K562 (cell line): ENCODE data around the gene GP1BB. TPM values are rescaled to one million over a fixed set of nuclear protein-coding genes. Genes with fewer than 3 reads are reported as not detected.

Experiments used
- ATF7 ChIP-seq: fragments of 450-650 bp; IDR thresholded peaks from 2 replicates; pipeline ENCODE4 v1.7.1; 2014; ENCODE audit warnings: mild to moderate bottlenecking, moderate library complexity
- CC2D1A ChIP-seq: fragments of 450-650 bp; IDR thresholded peaks from 2 replicates; pipeline ENCODE4 v1.6.1; 2017; ENCODE audit warnings: mild to moderate bottlenecking
- ELF2 ChIP-seq: fragments of 250-450 bp; sonication (Bioruptor Pico); IDR thresholded peaks from 2 replicates; pipeline ENCODE4 v1.5.0; 2021; ENCODE audit warnings: mild to moderate bottlenecking
- HDAC6 ChIP-seq: IDR thresholded peaks from 2 replicates; pipeline ENCODE4 v1.6.1; 2012; ENCODE audit warnings: low read depth, mild to moderate bottlenecking, control low read depth, inconsistent platforms, low read length, moderate library complexity
- MYC ChIP-seq, 2 experiments: fragments of 250-450 bp in 1 of 2; sonication (Bioruptor Pico) in 1 of 2; IDR thresholded peaks; 2 replicates each; pipeline versions ENCODE4 v1.5.1 to v1.6.1; 2012 to 2021; ENCODE audit warnings: low read depth in 2 of 2, borderline replicate concordance in 1 of 2, improper control_type of control experiment in 1 of 2, low read length in 1 of 2, mild to moderate bottlenecking in 1 of 2, moderate library complexity in 1 of 2
- NCOA4 ChIP-seq: fragments of 450-650 bp; IDR thresholded peaks from 2 replicates; pipeline ENCODE4 v1.6.1; 2018; ENCODE audit warnings: mild to moderate bottlenecking; ENCODE audit not compliant: partially characterized antibody
- NELFE ChIP-seq: IDR thresholded peaks from 2 replicates; pipeline ENCODE4 v1.6.1; 2011; ENCODE audit warnings: mild to moderate bottlenecking; ENCODE audit not compliant: insufficient read depth, insufficient read length
- PHF20 ChIP-seq: fragments of 450-650 bp; IDR thresholded peaks from 2 replicates; pipeline ENCODE4 v1.6.1; 2018; ENCODE audit not compliant: partially characterized antibody
- PHTF2 ChIP-seq: fragments of 250-450 bp; sonication (Bioruptor Pico); IDR thresholded peaks from 2 replicates; pipeline ENCODE4 v1.5.0; 2021; ENCODE audit warnings: mild to moderate bottlenecking
- POLR2G ChIP-seq: fragments of 200-400 bp; formaldehyde crosslinking; IDR thresholded peaks from 2 replicates; pipeline ENCODE4 v1.6.1; 2017; ENCODE audit warnings: low read depth, mild to moderate bottlenecking, antibody characterized with exemption, low read length, moderate library complexity
- RBM25 ChIP-seq: fragments of 200-400 bp; formaldehyde crosslinking; IDR thresholded peaks from 2 replicates; pipeline ENCODE4 v1.6.1; 2018; ENCODE audit warnings: low read length, low read depth, moderate library complexity; ENCODE audit not compliant: severe bottlenecking
- RUNX1 ChIP-seq: sonication (generic); IDR thresholded peaks from 2 replicates; pipeline ENCODE4 v1.6.1; 2016; ENCODE audit warnings: antibody characterized with exemption, low read depth
- SAFB2 ChIP-seq: fragments of 200-400 bp; formaldehyde crosslinking; IDR thresholded peaks from 2 replicates; pipeline ENCODE4 v1.6.1; 2018; ENCODE audit warnings: borderline replicate concordance, low read length, low read depth, moderate library complexity; ENCODE audit not compliant: severe bottlenecking
- ZNF165 ChIP-seq: fragments of 250-450 bp; sonication (Bioruptor Pico); IDR thresholded peaks from 2 replicates; pipeline ENCODE4 v1.4.0; 2020; ENCODE audit warnings: borderline replicate concordance
- polyA plus RNA-seq, 8 experiments: library from polyadenylated mRNA; depleted of rRNA in 4 of 8; stranded (reverse) in 5 of 8; unstranded in 3 of 8; fragments of >200 nt; fragmentation: Nextera tagmentation in 2 of 8; fragmentation: Illumina TruSeq in 1 of 8; extraction: Ambion mirVana in 2 of 8; extraction: Trizol in 1 of 8; gene quantifications; 2 replicates each; pipeline versions ENCODE4 v1.2.1 to v1.2.3, GENCODE V29; 2011 to 2014; ENCODE audit warnings: inconsistent platforms in 1 of 8, missing spikeins in 1 of 8
- total RNA-seq, 7 experiments: library from RNA; depleted of rRNA in 6 of 7; stranded (reverse); fragments of >200 nt in 6 of 7; fragmentation: Illumina TruSeq in 2 of 7; extraction: Trizol in 2 of 7; gene quantifications; 2 replicates each; pipeline versions ENCODE4 v1.2.1 to v1.2.3, GENCODE V29; 2011 to 2021; ENCODE audit warnings: low replicate concordance in 1 of 7
- TF ChIP-seq, protein P1 (sequence below): sonication (generic); formaldehyde crosslinking; IDR thresholded peaks from 2 replicates; pipeline ENCODE4 v1.8.1; 2022; ENCODE audit warnings: missing genetic modification reagents
- TF ChIP-seq, protein P2 (sequence below): IDR thresholded peaks from 2 replicates; pipeline ENCODE4 v1.6.1; 2012; ENCODE audit warnings: low read depth, low read length, improper control_type of control experiment, borderline replicate concordance
- TF ChIP-seq, protein P3 (sequence below): fragments of 450-650 bp; conservative IDR thresholded peaks from 2 replicates; pipeline ENCODE4 v1.6.1; 2016; ENCODE audit warnings: missing genetic modification characterization, low read depth, mild to moderate bottlenecking, missing compliant biosample characterization, moderate library complexity
- TF ChIP-seq, protein P4 (sequence below): sonication (generic); formaldehyde crosslinking; IDR thresholded peaks from 2 replicates; pipeline ENCODE4 v1.4.0; 2020; ENCODE audit warnings: mild to moderate bottlenecking, missing genetic modification reagents
- TF ChIP-seq, protein P5 (sequence below): fragments of 200-800 bp; sonication (Bioruptor generic); IDR thresholded peaks from 2 replicates; pipeline ENCODE4 v1.6.1; 2017; ENCODE audit warnings: missing genetic modification characterization, missing compliant biosample characterization

Gene GP1BB
- total and polyA plus RNA-seq, 9 of the 15 experiments (the other 6 are each of a cell fraction or from before 2014, with no cell fraction given), result 0.69 to 162 (median 2.8) TPM

DNA sequence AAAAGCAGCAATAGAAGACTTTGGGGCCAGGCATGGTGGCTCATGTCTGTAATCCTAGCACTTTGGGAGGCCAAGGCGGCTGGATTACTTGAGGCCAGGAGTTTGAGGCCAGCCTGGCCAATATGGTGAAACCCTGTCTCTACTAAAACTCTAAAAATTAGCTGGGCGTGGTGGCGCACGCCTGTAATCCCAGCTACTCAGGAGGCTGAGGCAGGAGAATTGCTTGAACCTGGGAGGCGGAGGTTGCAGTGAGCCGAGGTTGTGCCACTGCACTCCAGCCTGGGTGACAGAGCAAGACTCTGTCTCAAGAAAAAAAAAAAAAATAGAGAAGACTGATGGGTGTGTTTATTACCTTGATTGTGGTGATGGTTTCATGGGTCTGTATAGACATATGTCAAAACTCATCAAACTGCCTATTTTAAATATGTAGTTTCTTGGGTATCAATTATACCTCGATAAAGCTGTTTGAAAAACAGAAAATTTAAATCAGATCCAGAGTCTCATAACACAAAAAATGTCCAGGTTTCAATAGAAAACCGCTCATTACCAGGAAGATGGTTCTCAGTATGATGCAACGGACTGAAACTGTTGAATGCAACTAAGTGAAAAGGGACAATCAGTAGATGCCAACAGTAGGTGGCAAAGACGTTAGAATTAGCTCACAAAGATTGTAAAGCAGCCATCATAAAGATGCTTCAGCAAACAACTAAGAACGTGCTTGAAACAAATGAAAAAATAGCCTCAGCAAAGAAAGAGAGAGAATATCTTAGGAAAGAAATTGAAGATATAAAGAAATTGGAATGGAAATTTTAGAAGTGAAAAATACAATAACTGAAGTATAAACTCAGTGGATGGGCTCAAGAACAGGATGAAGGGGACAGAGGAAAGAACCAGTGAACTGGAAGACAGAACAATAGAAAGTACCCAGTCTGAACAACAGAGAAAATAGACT is 42.2 kb upstream of the GP1BB start (continued):
- TF ChIP-seq ELF2 (CRISPR knock-in tag) (0 out of 2 replicates have a peak, but pooled peaks have one; percentile 45), HDAC6 (no peak), PHTF2 (CRISPR knock-in tag) (no peak), RUNX1 (no peak), NCOA4 (no peak), RBM25 (no peak), PHF20 (no peak), NELFE (no peak), CC2D1A (peak; percentile 36; the same call in 1 of the 2 replicates), MYC (IDR thresholded peaks at IDR 0.05; ENCODE audit: low read depth, low read length) (peak; percentile 12; the same call in 1 of the 2 replicates), MYC (CRISPR knock-in tag; IDR thresholded peaks at IDR 0.05; ENCODE audit: borderline replicate concordance, low read depth) (no peak; the same call in 1 of the 2 replicates), SAFB2 (no peak), ZNF165 (CRISPR knock-in tag) (no peak), ATF7 (peak; percentile 94), POLR2G (no peak)
- TF ChIP-seq, protein P1, sequence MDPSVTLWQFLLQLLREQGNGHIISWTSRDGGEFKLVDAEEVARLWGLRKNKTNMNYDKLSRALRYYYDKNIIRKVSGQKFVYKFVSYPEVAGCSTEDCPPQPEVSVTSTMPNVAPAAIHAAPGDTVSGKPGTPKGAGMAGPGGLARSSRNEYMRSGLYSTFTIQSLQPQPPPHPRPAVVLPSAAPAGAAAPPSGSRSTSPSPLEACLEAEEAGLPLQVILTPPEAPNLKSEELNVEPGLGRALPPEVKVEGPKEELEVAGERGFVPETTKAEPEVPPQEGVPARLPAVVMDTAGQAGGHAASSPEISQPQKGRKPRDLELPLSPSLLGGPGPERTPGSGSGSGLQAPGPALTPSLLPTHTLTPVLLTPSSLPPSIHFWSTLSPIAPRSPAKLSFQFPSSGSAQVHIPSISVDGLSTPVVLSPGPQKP (CRISPR knock-in tag), result no peak
- TF ChIP-seq, protein P2, sequence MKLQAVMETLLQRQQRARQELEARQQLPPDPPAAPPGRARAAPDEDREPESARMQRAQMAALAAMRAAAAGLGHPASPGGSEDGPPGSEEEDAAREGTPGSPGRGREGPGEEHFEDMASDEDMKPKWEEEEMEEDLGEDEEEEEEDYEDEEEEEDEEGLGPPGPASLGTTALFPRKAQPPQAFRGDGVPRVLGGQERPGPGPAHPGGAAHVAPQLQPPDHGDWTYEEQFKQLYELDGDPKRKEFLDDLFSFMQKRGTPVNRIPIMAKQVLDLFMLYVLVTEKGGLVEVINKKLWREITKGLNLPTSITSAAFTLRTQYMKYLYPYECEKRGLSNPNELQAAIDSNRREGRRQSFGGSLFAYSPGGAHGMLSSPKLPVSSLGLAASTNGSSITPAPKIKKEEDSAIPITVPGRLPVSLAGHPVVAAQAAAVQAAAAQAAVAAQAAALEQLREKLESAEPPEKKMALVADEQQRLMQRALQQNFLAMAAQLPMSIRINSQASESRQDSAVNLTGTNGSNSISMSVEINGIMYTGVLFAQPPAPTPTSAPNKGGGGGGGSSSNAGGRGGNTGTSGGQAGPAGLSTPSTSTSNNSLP, result no peak
- TF ChIP-seq, protein P3, sequence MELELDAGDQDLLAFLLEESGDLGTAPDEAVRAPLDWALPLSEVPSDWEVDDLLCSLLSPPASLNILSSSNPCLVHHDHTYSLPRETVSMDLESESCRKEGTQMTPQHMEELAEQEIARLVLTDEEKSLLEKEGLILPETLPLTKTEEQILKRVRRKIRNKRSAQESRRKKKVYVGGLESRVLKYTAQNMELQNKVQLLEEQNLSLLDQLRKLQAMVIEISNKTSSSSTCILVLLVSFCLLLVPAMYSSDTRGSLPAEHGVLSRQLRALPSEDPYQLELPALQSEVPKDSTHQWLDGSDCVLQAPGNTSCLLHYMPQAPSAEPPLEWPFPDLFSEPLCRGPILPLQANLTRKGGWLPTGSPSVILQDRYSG (tag), result no peak
- TF ChIP-seq, protein P4, sequence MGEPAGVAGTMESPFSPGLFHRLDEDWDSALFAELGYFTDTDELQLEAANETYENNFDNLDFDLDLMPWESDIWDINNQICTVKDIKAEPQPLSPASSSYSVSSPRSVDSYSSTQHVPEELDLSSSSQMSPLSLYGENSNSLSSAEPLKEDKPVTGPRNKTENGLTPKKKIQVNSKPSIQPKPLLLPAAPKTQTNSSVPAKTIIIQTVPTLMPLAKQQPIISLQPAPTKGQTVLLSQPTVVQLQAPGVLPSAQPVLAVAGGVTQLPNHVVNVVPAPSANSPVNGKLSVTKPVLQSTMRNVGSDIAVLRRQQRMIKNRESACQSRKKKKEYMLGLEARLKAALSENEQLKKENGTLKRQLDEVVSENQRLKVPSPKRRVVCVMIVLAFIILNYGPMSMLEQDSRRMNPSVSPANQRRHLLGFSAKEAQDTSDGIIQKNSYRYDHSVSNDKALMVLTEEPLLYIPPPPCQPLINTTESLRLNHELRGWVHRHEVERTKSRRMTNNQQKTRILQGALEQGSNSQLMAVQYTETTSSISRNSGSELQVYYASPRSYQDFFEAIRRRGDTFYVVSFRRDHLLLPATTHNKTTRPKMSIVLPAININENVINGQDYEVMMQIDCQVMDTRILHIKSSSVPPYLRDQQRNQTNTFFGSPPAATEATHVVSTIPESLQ (CRISPR knock-in tag), result no peak
- TF ChIP-seq, protein P5, sequence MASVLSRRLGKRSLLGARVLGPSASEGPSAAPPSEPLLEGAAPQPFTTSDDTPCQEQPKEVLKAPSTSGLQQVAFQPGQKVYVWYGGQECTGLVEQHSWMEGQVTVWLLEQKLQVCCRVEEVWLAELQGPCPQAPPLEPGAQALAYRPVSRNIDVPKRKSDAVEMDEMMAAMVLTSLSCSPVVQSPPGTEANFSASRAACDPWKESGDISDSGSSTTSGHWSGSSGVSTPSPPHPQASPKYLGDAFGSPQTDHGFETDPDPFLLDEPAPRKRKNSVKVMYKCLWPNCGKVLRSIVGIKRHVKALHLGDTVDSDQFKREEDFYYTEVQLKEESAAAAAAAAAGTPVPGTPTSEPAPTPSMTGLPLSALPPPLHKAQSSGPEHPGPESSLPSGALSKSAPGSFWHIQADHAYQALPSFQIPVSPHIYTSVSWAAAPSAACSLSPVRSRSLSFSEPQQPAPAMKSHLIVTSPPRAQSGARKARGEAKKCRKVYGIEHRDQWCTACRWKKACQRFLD (CRISPR knock-in tag), result peak; percentile 52
